Smooth muscle cell (in vitro differentiated cells): ENCODE results near the gene NR5A1. TPM values are rescaled to one million over a fixed set of nuclear protein-coding genes. Genes with fewer than 3 reads are reported as not detected.
A peak's percentile ranks its signal among the peaks of the same experiment; 100 is the strongest.

Experiments
- DNase-seq: peaks from one replicate; lab custom pipeline; 2025; ENCODE audit not compliant: unreplicated experiment; lab: John Stamatoyannopoulos, UW
- H2AFZ ChIP-seq: fragments of 200-600 bp; sonication (generic); 2 replicates; pipeline ENCODE4 v1.6.0; 2016; ENCODE audit warnings: antibody characterized with exemption, low read depth, mild to moderate bottlenecking
- H3F3A ChIP-seq: fragments of 200-600 bp; sonication (generic); 2 replicates; pipeline ENCODE4 v1.6.0; 2017; ENCODE audit warnings: antibody characterized with exemption, low read depth
- H3K27ac ChIP-seq: fragments of 200-600 bp; sonication (generic); 2 replicates; pipeline ENCODE4 v1.5.1; 2016; ENCODE audit warnings: low read depth, mild to moderate bottlenecking
- H3K27me3 ChIP-seq: fragments of 200-600 bp; sonication (generic); 2 replicates; pipeline ENCODE4 v1.6.1; 2016; ENCODE audit warnings: low read depth, mild to moderate bottlenecking
- H3K36me3 ChIP-seq: fragments of 200-600 bp; sonication (generic); 2 replicates; pipeline ENCODE4 v1.5.1; 2016; ENCODE audit warnings: low read depth
- H3K4me1 ChIP-seq: fragments of 200-600 bp; sonication (generic); 2 replicates; pipeline ENCODE4 v1.5.1; 2016; ENCODE audit warnings: low read depth
- H3K4me2 ChIP-seq: fragments of 200-600 bp; sonication (generic); 2 replicates; pipeline ENCODE4 v1.6.0; 2016; ENCODE audit warnings: mild to moderate bottlenecking
- H3K4me3 ChIP-seq: fragments of 200-600 bp; sonication (generic); 2 replicates; pipeline ENCODE4 v1.5.1; 2016; ENCODE audit warnings: mild to moderate bottlenecking
- H3K79me2 ChIP-seq: fragments of 200-600 bp; sonication (generic); 2 replicates; pipeline ENCODE4 v1.6.0; 2016; ENCODE audit warnings: low read depth, mild to moderate bottlenecking
- H3K9ac ChIP-seq: fragments of 200-600 bp; sonication (generic); 2 replicates; pipeline ENCODE4 v1.6.0; 2016; ENCODE audit warnings: low read depth
- H3K9me3 ChIP-seq: fragments of 200-600 bp; sonication (generic); replicated peaks from 2 replicates; pipeline ENCODE4 v1.5.1; 2016; ENCODE audit warnings: low read depth
- H4K20me1 ChIP-seq: fragments of 200-600 bp; sonication (generic); 2 replicates; pipeline ENCODE4 v1.6.0; 2016; ENCODE audit warnings: low read depth
- CTCF ChIP-seq: fragments of 200-600 bp; sonication (generic); IDR thresholded peaks from 2 replicates; pipeline ENCODE4 v1.5.1; 2017; ENCODE audit warnings: borderline replicate concordance, mild to moderate bottlenecking, antibody characterized with exemption; ENCODE audit not compliant: insufficient read depth, poor library complexity, severe bottlenecking
- WGBS: methylation state at CpG from one replicate; pipeline ENCODE4 v1.1.7; 2016; ENCODE audit warnings: low lambda C conversion rate; 5-methylcytosine and 5-hydroxymethylcytosine counted together
- polyA plus RNA-seq: library from polyadenylated mRNA; unstranded; fragments of >200 nt; fragmentation: Nextera tagmentation; extraction: Ambion mirVana; gene quantifications from 2 replicates; pipeline ENCODE4 v1.2.1, GENCODE V29; 2016
- total RNA-seq: library from RNA; depleted of rRNA; stranded (reverse); fragments of >200 nt; gene quantifications from 2 replicates; pipeline ENCODE4 v1.2.3, GENCODE V29; 2014

Gene NR5A1
- total and polyA plus RNA-seq, 2 experiments from 2014 or later, result not detected

- H3K9me3 ChIP-seq, result no peaks in the 10 kb centered on the region
- H4K20me1 ChIP-seq, result no peaks in the 10 kb centered on the region
- no peaks in the 10 kb centered on the region for H3K36me3 ChIP-seq
- peak overlapping the region; percentile 74 for H3K4me2 ChIP-seq
- H3K27me3 ChIP-seq, result peaks cover 58% of the 10 kb centered on the region
- 2% methylated on average over 22 of the region's 81 CpGs for WGBS
- no peaks in the 10 kb centered on the region for H3K4me1 ChIP-seq
- no peak for DNase-seq
- no peak for TF ChIP-seq CTCF
- no peaks in the 10 kb centered on the region for H3K79me2 ChIP-seq
- no peak overlapping the region for H3K9ac ChIP-seq
- no peak overlapping the region for H3K27ac ChIP-seq
- no peak overlapping the region for H2AFZ ChIP-seq
- H3K4me3 ChIP-seq, result peak overlapping the region; percentile 13
- H3F3A ChIP-seq, result no peaks in the 10 kb centered on the region
Observed at GRCh38 chr9:124504530-124505005, 2.6 kb downstream of the NR5A1 start.

GRCh38 chr9:124503713-124504529 lies 3.3 kb downstream of the NR5A1 start:
- Histone ChIP-seq H3K36me3 (no peaks in the 10 kb centered on the region), H3K9ac (no peak overlapping the region), H3K27ac (no peak overlapping the region), H3K4me3 (peak overlapping the region; percentile 13), H3K79me2 (no peaks in the 10 kb centered on the region), H2AFZ (no peak overlapping the region), H3K4me2 (peak overlapping the region; percentile 74), H3F3A (no peaks in the 10 kb centered on the region), H3K27me3 (peaks cover 58% of the 10 kb centered on the region), H3K4me1 (no peaks in the 10 kb centered on the region), H4K20me1 (no peaks in the 10 kb centered on the region), H3K9me3 (no peaks in the 10 kb centered on the region)
- whole genome bisulfite sequencing, result 6% methylated on average over 58 of the region's 76 CpGs
- no peak for DNase-seq
- no peak for TF ChIP-seq CTCF

DNA sequence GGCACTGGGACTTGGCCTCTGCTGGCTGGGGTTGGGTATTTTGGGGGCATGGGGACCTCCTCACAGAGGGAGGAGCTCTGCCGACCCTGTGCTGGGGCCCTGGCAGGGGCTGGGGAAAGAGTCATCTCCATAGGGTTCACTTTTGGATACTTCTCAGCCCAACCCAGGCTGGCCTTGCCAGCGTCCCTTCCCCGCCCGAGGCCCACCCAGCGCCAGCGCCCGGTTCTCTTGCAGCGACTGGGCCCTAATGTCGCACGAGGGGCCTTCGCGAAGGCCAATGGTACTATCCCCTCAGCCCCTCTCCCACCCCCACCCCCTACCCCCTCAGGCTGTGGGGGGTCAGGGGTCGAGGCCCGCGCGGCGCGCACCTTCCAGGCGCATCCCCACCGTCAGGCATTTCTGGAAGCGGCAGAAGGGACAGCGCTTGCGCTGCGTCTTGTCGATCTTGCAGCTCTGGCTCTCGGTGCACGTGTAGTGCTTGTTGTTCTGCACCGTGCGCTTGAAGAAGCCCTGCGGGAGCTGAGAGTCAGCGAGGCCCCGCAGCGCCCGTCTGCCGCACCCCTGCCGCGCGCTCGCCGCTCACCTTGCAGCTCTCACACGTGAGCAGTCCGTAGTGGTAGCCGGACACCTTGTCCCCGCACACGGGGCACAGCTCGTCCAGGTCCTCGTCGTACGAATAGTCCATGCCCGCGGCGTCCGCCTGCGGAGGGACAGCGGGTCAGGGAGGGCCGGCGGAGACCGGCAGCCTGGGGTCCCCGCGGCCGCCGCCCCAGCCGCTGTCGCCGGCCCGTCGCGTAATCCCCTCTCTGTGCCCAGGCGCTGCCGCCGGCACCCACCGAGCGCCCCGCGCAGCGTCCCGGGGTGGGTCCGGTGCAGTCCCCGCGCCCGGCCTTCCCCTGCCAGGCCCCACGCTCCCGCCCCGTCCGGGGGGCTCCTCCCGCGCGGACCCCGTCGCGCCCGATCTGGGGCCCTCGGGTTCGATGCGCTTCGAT lies 4.2 kb downstream of the NR5A1 start:
- H3K36me3 ChIP-seq, result no peaks in the 10 kb centered on the region
- no peak overlapping the region for H3K9ac ChIP-seq
- no peak overlapping the region for H3K27ac ChIP-seq
- no peak overlapping the region for H2AFZ ChIP-seq
- TF ChIP-seq CTCF, result no peak
- no peak overlapping the region for H3K4me3 ChIP-seq
- no peaks in the 10 kb centered on the region for H3K9me3 ChIP-seq
- no peaks in the 10 kb centered on the region for H3F3A ChIP-seq
- WGBS, result 17% methylated on average over 78 of the region's 96 CpGs
- no peaks in the 10 kb centered on the region for H3K4me1 ChIP-seq
- peaks cover 58% of the 10 kb centered on the region for H3K27me3 ChIP-seq
- no peaks in the 10 kb centered on the region for H4K20me1 ChIP-seq
- DNase-seq, result no peak
- H3K79me2 ChIP-seq, result no peaks in the 10 kb centered on the region
- no peak overlapping the region for H3K4me2 ChIP-seq
